Activated CD8-positive, alpha-beta memory T cell treated with anti-CD3 and anti-CD28 coated beads, Interleukin-2, amount 50 U/mL, for 24 hours (primary cell): ENCODE results near the gene ZNF487.
A peak's percentile ranks its signal among the peaks of the same experiment; 100 is the strongest.
"Not testable (repeated sequence)": the region's sequence is repeated elsewhere in the genome, so short reads cannot be mapped to it uniquely, and the experiment has no call there.

Experiments
- DNase-seq: peaks from one replicate; pipeline ENCODE4 v3.0.0-alpha.2; 2020; ENCODE audit errors: extremely low read depth

Gene ZNF487

DNA sequence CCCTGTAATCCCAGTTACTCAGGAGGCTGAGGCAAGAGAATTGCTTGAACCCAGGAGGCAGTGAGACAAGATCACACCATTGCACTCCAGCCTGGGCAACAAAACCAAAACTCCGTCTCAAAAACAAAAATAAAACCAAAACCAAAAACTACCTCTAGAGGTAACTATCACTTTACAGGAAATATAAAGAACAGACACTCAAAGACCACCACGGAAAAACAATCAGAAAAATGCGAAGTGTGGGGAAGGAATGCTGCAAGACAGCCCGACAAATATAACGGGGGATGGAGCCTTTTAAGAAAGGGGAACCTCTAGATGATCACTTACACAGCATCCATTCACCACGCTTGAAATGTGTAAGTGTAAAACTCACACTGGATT lies 32.2 kb upstream of the ZNF487 start:
- no peak for DNase-seq

DNA sequence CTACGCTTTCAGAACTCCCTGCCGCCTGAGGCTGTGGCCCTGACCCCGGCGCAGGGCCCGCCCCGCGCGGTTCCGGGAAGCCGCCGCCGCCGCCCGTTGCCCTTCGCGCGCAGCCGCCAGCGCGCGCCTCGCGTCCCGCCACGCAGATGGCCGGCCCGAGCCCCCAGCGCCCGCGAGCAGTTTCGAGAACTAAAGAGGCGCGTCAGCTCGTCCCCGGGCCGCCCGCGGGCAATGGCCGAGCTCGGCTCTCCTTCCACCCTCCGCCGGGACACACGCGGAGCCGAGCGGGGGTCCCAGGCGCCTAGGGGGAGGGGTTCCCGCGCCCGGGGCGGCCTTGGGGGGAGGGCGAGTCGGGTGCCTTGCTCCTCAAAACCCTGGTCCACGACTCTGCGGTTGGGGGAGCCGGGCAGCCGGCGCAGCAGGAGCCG lies 29.7 kb upstream of the ZNF487 start:
- no peak for DNase-seq

DNA sequence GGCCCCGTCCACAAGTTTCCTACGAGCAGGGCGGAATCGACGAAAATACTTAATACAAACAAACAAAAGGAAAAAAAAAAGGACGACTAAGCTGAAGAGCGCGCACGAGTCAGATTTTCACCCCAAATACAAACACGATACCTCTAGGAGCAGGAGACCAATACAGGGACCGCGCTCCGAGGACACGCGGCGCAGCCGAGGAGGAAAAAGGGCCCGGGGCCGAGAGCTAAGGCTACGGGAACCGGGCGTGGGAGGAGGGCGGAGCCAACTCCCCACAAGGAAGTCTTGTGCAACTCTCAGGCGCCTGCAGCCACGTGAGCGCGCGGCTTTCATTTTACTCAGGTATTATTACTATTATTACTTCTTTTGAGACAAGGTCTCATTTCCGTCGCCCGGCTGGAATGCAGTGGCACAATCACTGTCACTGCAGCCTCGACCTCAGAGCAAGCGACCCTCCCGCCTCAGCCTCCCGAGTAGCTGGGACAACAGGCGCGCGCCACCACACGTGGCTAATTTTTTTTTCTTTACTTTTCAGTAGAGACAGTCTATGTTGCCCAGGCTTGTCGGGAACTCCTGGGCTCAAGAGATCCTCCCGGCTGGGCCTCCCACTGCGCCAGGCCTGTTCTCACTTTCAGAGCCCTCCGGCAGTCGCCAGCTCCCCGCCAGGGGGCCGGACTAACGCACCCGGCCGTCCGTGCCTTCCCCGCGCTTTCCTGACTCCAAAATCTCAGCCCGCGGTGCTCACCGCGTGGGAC lies 29.2 kb upstream of the ZNF487 start:
- peak; percentile 76 for DNase-seq

DNA sequence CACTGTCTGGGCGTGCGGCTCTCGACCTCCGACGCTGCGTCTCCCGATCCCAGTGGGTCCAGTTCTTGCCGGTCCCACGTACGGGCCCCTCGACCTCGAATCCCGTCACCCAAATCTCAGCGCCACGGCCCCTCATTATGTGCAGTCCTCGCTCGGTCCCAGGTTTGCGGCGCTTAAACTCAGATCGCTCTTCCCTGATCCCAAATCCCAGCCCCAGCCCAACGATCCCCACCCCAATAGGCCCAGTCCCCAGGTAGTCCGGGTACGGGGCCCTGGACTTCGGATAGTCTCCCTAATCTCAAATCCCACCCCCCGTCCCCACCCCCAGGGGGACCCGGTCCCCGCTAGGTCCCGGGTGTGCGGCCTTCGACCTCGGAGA lies 28.6 kb upstream of the ZNF487 start:
- DNase-seq, result no peak

DNA sequence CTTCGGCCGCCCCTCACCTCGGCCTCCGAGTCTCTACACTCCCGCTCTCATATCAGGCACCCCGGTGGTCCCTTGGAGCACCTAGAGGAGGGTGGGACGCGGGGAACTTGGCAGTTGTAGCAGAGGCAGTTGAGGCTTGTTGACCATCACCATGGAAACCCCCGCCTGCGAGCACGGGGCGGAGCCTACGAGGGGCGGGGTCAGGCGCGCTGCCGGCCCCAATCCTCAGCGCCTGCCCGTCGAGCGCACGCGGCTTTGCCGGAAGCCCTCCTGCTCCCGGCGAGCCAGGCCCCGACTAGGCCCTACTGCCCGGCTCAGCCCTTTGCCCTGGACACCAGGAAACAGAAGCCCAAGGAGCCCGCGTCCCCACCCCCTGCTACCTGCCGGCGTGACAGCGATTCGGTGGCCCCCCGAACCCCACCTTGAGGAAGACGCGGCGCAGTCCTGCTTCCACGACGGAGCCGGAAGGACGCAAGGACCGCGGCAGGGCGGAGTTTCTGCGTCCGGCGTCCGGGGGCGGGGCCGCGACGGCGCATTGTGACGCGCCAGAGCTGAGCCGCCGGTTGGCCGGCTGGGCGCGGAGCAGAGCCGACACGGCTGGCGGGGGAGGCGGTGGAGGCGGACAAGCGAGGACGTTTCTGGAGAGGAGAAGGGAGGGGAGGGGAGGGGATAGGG lies 28.1 kb upstream of the ZNF487 start, which contains the start of gene HNRNPF:
TSS of gene HNRNPF (minus strand) at position 477 of the 675 bp plus-strand sequence. CDS start 21,302 bp downstream, outside the sequence.
- DNase-seq, result peak; percentile 81

DNA sequence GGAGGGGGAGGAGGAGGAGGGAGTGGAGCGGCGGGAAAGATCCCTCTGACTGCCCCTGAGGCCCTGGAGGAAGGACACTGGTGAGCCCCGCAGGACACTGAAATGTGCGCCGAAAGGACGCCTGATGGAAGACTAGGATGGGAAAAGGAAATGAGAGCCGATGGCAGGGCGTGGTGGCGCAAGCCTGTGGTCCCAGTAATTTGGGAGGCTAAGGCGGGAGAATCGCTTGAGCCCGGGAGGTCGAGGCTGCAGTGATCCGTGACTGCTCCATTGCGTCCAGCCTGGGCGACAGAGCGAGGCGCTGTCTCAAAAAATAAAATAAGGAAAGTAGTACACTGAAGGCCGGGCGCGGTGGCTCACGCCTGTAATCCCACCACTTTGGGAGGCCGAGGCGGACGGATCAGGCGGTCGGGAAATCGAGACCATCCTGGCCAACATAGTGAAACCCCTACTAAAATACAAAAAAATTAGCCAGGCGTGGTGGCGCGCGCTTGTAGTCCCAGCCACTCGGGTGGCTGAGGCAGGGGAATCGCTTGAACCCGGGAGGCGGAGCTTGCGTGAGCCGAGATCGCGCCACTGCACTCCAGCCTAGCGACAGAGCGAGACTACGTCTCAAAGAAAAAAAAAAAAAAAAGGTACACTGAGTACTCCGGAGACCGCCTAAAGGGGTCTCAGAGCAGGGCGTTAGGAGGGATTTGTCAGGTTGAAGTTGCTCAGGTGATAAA lies 27.4 kb upstream of the ZNF487 start:
- no peak for DNase-seq

DNA sequence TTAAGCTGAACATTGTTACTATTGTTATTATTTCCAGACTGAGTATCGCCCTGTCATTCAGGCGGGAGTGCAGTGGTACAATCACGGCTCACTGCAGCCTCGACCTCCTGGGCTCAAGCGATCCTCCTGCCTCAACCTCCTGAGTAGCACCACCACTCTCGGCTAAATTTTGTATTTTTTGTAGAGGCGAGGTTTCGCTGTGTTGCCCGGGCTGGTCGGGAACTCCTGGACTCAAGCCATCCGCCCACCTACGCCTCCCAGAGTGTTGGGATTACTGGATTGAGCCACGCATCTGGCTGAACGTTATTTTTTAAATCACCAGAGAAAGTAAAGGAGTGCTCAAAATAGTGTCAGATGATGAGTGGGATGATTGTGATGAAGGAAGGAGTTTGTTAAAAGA lies 26.6 kb upstream of the ZNF487 start:
- no peak for DNase-seq

DNA sequence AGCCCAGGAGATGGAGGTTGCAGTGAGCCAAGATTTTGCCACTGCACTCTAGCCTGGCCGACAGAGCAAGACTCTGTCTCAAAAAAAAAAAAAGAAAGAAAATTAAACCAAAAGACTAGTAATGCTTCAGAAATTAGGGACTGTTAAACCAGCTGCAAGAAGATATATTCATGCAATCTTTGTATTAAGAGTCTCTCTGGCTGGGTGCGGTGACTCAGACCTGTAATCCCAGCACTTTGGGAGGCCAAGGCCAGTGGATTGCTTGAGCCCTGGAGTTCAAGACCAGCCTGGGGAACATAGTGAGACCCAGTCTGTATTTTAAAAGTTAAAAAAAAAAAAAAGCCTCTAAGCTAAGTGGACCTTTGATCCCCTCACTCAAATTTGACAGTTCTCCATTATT lies 25.4 kb upstream of the ZNF487 start:
- no peak for DNase-seq

DNA sequence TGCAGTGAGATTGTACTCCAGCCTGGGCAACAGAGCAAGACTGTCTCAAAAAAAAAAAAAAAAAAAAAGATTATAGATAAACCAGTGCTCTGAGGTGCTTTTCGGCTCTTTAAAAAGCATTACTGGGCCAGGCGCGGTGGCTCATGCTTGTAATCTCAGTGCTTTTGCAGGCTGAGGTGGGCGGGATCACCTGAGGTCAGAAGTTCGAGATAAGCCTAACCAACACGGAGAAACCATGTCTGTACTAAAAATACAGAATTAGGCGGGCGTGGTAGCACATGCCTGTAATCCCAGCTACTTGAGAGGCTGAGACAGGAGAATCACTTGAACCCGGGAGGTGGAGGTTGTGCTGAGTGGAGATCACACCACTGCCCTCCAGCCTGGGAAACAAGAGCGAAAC lies 21.4 kb upstream of the ZNF487 start:
- no peak for DNase-seq

DNA sequence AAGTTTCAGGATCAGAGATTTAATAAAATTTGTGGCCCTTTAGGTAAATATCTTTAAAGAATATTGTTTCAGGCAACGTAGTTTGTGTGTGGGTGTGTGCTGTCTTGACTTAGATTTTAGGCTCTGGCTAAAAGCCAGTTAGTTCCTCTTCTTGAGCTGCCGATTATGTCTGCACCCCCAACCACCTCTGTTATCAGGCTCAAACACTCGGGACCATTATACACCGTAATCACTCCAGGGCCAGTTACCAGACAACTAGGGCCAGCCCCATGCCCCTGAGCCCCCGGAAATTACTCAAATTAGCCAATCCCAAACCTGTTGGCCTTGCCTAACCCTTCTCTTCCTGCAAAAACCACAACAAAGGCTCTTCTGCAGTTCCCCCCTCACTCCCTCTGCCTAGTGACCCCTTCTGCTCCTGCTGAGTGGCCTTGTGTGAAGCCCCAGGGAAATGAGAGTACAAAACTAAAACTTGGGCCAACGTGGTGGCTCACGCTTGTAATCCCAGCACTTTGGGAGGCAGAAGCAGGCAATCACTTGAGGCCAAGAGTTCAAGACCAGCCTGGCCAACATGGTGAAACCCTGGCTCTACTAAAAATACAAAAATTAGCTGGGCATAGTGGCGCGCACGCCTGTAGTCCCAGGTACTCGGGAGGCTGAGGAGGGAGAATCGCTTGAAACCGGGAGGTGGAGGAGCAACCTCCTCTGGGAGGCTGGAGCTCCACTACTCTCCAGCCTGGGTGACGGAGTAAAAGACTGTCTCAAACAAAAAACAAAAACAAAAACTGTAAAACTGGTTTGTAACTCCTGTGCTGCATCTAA lies 18.8 kb upstream of the ZNF487 start:
- no peak for DNase-seq

DNA sequence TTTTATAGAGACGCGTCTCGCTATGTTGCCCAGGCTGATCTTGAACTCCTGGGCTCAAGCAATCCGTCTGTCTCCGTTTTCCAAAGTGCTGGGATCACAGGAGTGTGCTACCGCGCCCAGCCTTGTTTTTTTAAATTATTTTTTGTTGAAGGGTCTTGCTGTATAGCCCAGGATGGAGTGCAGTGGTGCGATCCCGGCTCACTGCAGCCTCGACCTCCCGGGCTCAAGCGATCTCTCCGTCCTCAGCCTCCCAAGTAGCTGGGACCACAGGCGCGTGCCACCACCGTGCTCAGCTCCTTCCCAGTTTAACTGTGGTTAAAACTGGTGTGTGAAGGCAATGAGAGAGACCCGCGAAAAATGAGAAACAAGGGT lies 16.9 kb upstream of the ZNF487 start:
- no peak for DNase-seq

DNA sequence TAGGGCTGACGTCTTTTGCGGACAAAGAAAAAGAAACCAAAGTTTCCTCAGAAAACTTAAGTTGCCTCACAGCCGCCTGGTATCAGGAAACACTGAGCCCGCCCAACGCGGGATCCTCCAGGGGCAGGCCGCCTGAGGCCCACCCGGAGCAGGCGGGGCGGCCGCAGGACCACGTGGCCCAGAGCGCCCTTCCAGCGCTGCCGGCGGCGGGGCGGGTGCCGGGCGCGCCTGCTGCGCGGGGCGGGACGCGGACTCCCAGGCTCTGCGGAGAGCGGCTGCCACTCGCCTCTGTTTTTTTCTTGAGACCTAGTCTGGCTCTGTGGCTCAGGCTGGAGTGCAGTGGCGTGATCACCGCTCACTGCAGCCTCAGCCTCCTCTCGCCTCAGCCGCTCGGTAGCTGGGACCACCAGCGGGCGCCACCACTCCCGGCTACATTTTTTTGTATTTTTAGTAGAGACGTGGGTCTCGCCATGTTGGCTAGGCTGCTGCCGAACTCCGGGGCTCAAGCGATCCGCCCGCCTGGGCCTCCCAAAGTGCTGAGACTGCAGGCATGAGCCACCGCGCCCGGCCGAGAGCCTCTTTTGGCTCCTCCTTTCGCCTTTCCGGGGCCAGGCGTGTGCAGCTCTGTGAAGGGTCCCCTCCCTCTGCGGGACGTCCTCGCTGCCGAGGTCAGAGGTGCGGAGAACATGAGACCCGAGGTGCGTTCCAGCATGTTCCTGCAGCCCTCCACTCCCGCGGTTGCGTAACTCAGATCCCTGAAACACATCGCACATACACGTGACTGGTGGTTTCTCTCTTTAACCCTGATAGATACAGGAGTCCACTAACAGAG lies 16.3 kb upstream of the ZNF487 start:
- DNase-seq, result peak; percentile 59

DNA sequence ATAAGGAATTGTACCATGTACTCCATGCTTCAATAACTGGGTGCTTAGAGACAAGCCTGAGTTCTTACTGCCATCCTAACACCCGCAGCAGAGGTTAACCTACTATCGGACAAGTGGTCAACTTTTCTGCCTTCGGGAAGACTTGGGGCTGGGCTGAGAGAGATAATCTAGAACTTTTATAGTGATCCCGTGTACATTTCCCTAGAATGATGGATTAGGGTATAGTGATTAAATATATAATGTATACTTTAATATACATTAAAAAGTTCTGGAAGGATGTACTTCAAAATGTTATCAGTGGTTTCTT lies 15.8 kb upstream of the ZNF487 start:
- DNase-seq, result no peak

DNA sequence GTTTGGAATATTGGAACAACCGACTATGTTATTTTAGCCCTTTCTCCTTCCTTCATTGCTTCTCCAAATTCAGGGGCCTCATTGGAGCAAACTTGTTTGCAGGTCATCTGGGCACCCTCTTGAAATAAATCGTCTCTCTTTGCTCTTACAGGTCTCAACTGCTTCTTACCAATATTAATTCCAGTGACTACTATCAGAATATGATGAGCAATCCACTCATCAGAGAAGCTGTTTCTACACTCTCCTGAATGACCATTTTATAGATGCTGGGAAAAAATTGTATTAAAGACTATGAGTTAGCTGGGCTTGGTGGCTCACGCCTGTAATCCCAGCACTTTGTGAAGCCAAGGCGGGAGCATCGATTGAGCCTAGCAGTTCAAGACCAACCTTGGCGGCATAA lies 15.4 kb upstream of the ZNF487 start:
- no peak for DNase-seq

DNA sequence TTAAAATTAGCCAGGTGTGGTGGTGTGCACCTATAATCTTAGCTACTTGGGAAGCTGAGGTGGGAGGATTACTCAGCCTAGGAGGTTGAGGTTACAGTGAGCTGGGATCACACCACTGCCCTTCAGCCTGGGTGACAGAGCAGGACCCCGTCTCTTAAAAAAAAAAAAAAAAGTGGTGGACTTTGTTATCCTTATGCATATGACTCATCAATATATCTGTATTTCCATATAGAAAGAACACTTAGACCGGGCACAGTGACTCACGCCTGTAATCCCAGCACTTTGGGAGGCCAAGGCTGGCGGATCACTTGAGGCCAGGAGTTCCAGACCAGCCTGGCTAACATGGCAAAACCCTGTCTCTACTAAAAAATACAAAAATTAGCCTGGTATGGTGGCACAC lies 15.0 kb upstream of the ZNF487 start:
- not testable (repeated sequence) for DNase-seq

DNA sequence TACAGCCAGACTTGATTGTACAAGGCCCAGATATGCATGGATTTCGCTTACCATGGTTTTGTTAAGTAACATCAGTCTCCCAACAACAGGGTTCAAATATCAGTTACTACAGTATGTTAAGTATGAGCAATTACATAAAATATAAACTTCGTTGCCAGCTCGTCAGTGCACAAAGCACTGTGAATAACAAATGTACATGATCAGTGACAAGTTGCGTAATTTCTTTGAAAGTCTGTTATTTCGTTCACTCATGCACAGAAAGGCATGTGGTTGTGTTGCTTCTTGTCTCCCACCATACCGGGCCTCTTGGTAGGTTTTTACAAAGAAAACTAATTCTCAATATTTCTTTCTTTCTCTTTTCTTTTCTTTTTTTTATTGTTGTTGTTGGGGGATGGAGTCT lies 12.5 kb upstream of the ZNF487 start:
- no peak for DNase-seq

DNA sequence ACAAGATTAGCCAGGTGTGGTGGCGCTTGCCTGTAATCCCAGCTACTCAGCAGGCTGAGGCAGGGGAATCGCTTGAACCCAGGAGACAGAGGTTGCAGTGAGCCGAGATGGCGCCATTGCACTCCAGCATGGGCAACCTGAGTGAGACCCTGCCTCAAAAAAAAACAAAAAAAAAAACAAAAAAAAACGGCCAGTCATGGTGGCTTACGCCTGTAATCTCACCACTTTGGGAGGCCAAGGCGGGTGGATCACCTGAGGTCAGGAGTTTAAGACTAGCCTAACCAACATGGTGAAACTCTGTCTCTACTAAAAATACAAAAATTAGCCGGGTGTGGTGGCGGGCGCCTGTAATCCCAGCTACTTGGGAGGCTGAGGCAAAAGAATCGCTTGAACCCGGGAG lies 10.4 kb upstream of the ZNF487 start:
- DNase-seq, result not testable (repeated sequence)

DNA sequence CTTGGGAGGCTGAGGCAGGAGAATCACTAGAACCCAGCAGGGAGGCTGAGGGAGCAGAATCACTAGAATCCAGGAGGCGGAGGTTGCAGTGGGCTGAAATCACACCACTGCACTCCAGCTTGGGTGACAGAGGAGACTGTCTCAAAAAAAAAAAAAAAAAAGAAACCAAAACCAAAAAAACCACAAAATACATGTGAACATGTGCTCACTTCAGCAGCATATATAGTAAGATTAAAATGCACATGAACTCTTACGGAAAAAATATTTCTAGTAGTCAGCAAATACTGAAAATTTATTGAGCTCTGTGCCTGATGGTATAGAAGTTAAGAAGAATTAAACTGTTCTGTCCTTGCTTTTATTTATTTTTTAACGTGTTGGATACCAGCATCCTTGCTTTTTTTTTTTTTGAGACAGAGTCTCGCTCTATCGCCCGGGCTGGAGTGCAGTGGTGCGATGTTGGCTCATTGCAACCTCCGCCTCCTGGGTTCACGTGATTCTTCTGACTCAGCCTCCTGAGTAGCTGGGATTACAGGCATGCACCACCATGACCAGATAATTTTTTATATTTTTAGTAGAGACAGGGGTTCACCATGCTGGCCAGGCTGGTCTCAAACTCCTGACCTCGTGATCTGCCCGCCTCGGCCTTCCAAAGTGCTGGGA lies 9.6 kb upstream of the ZNF487 start:
- no peak for DNase-seq

DNA sequence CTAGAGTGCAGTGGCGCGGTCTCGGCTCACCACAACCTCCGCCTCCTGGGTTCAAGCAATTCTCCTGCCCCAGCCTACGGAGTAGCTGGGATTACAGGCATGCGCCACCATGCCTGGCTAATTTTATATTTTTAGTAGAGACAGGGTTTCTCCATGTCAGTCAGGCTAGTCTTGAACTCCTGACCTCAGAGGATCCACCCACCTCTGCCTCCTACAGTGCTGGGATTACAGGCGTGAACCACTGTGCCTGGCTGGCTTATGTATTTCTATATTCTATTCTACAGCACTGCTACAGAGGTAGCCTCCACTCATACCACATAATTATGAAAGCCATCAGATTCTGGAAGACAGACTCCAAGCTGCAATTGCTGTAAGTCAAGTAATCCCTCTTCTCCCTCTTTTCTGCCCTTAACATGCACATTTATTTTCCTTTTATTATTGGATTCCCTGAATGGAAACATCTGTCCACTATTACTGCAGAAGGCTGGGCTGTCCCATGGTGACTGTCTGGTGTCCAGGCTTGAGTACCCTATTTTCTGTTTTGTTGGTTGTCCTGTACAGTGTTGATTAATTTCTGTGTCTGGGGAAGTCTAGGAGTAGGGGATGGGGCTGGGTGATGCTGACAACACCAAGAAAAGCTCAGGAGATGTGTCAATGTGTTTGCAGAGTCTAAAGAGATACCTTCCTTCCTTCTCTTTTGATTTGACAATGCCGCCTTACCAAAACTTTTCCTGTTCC lies 5.8 kb upstream of the ZNF487 start:
- no peak for DNase-seq
